Spleen (tissue), 11 donors: ENCODE measurements around the gene SEC14L2. TPM values are rescaled to one million over a fixed set of nuclear protein-coding genes. Genes with fewer than 3 reads are reported as not detected.

Experiments
- DNase-seq: peaks from one replicate; pipeline ENCODE4 v3.0.0-alpha.2; 2020
- H3K27ac ChIP-seq, 8 donors: fragments of 200-600 bp; sonication (generic) in 7 of 8; 1 replicate in 4 of 8; 2 replicates in 4 of 8; pipeline versions ENCODE4 v1.5.0 to v1.8.0; 2016 to 2021; ENCODE audit warnings: inconsistent platforms in 4 of 8, mild to moderate bottlenecking in 4 of 8, moderate library complexity in 1 of 8
- H3K27me3 ChIP-seq, 7 donors: fragments of 200-600 bp; sonication (generic) in 6 of 7; replicated peaks in 1 of 7; 1 replicate in 4 of 7; 2 replicates in 3 of 7; pipeline versions ENCODE4 v1.5.0 to v1.8.0; 2016 to 2021; ENCODE audit warnings: inconsistent platforms in 3 of 7, mild to moderate bottlenecking in 1 of 7
- H3K36me3 ChIP-seq, 6 donors: fragments of 200-600 bp; sonication (generic) in 5 of 6; 1 replicate in 4 of 6; 2 replicates in 2 of 6; pipeline versions ENCODE4 v1.5.0 to v1.8.0; 2016 to 2021; ENCODE audit warnings: inconsistent platforms in 2 of 6
- H3K4me1 ChIP-seq, 6 donors: fragments of 200-600 bp; sonication (generic) in 5 of 6; 1 replicate in 3 of 6; 2 replicates in 3 of 6; pipeline versions ENCODE4 v1.5.0 to v1.8.0; 2016 to 2021; ENCODE audit warnings: inconsistent platforms in 3 of 6
- H3K4me3 ChIP-seq, 8 donors: fragments of 200-600 bp; sonication (generic) in 7 of 8; 1 replicate in 4 of 8; 2 replicates in 4 of 8; pipeline versions ENCODE4 v1.5.0 to v1.8.0; 2016 to 2021; ENCODE audit warnings: inconsistent platforms in 4 of 8, mild to moderate bottlenecking in 4 of 8, moderate library complexity in 2 of 8
- H3K9me3 ChIP-seq, 8 donors: fragments of 200-600 bp; sonication (generic) in 7 of 8; 1 replicate in 4 of 8; 2 replicates in 4 of 8; pipeline versions ENCODE4 v1.5.0 to v1.8.0; 2016 to 2021; ENCODE audit warnings: inconsistent platforms in 4 of 8
- POLR2A ChIP-seq, 3 donors: fragments of 450-650 bp; IDR thresholded peaks; one replicate each; pipeline ENCODE4 v1.5.1; 2017; ENCODE audit warnings: antibody characterized with exemption in 3 of 3, mild to moderate bottlenecking in 1 of 3
- POLR2AphosphoS5 ChIP-seq, 3 donors: sonication (generic); formaldehyde crosslinking; IDR thresholded peaks; one replicate each; pipeline ENCODE4 v1.5.1; 2017; ENCODE audit warnings: antibody characterized with exemption in 3 of 3
- WGBS, 5 donors: extraction: QIAGEN DNeasy Blood & Tissue Kit in 3 of 5; methylation state at CpG; one replicate each; pipeline versions ENCODE4 v1.1.5 to v1.1.7; 2013 to 2018; 5-methylcytosine and 5-hydroxymethylcytosine counted together
- intact Hi-C: fragments of 100-400 bp; cut with DNase I; formaldehyde crosslinking; loops from one replicate; pipeline ENCODE4 v1.15.0; 2023; ENCODE audit warnings: low total_unique reads
- polyA plus RNA-seq, 3 donors: library from polyadenylated mRNA; stranded (reverse); fragments of 200-250 nt; gene quantifications; one replicate each; pipeline ENCODE4 v1.2.1, GENCODE V29; 2013
- total RNA-seq, 7 donors: library from RNA; depleted of rRNA in 3 of 7; stranded (reverse); fragments of >200 nt in 3 of 7; fragmentation: NEBNext Ultra II Directional in 4 of 7; extraction: Animal tissue kit (Norgen Biotek cat#: 25700) in 4 of 7; gene quantifications; one replicate each; pipeline versions ENCODE4 v1.1.0 to v1.2.1, GENCODE V29; 2016 to 2021
- TF ChIP-seq, protein P1 (sequence below), 11 experiments: fragments of 200-600 bp in 7 of 11; fragments of 450-650 bp in 4 of 11; sonication (generic) in 4 of 11; IDR thresholded peaks in 8 of 11; conservative IDR thresholded peaks in 3 of 11; 1 replicate in 7 of 11; 2 replicates in 4 of 11; pipeline versions ENCODE4 v1.4.0 to v1.8.0; 2016 to 2021; ENCODE audit warnings: antibody characterized with exemption in 11 of 11, inconsistent platforms in 4 of 11, mild to moderate bottlenecking in 1 of 11
- donor health status: healthy with polysubstance abuse.
- donor health status: DM: no; HTN: no; CAD: no; lungs with moderate emphysema.
- donor health status: DM: no; HTN: no; CAD: no.
- donor health status: Bipolar disorder and iron deficiency.
- donor health status: healthy.
- donor health status: DM: no; HTN: no; CAD: no.
- donor health status: DM: yes; HTN: yes; CAD: no.

Gene SEC14L2
- total and polyA plus RNA-seq, 10 donors = 0.52 to 6.1 (median 1.7) TPM

GRCh38 chr22:30425616-30426387 lies 29.0 kb downstream of the SEC14L2 start, which contains the start of gene MTFP1:
Gene MTFP1 (plus strand): TSS chr22:30425768. CDS start chr22:30425880, 112 bp downstream.
- peaks cover 29 to 63% (median 45%) of the 10 kb centered on the region in 6 donors for H3K4me1 ChIP-seq
- TF ChIP-seq POLR2AphosphoS5 (IDR thresholded peaks at IDR 0.05) (peak; percentile 61 to 77 (median 73)), POLR2A (IDR thresholded peaks at IDR 0.05) (no peak)
- TF ChIP-seq, protein P1, sequence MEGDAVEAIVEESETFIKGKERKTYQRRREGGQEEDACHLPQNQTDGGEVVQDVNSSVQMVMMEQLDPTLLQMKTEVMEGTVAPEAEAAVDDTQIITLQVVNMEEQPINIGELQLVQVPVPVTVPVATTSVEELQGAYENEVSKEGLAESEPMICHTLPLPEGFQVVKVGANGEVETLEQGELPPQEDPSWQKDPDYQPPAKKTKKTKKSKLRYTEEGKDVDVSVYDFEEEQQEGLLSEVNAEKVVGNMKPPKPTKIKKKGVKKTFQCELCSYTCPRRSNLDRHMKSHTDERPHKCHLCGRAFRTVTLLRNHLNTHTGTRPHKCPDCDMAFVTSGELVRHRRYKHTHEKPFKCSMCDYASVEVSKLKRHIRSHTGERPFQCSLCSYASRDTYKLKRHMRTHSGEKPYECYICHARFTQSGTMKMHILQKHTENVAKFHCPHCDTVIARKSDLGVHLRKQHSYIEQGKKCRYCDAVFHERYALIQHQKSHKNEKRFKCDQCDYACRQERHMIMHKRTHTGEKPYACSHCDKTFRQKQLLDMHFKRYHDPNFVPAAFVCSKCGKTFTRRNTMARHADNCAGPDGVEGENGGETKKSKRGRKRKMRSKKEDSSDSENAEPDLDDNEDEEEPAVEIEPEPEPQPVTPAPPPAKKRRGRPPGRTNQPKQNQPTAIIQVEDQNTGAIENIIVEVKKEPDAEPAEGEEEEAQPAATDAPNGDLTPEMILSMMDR (IDR thresholded peaks at IDR 0.05 in 8 of 11, conservative IDR thresholded peaks at IDR 0.05 in 3 of 11) = peak in 2 of 11 experiments; percentile 13 to 20
- peak; percentile 89 for DNase-seq
- 3 to 21% (median 3%) methylated on average over 11 to 61 of the region's 61 CpGs for WGBS, 5 donors
- no peaks in the 10 kb centered on the region for H3K9me3 ChIP-seq
- H3K36me3 ChIP-seq = peaks cover 0 to 31% (median 11%) of the 10 kb centered on the region in 6 donors
- no peaks in the 10 kb centered on the region for H3K27me3 ChIP-seq
- intact Hi-C loops = no loop called here
- peak within 1 kb of the TSS; percentile 58 to 96 (median 74) for H3K4me3 ChIP-seq
- H3K27ac ChIP-seq = peak within 1 kb of the TSS; percentile 88 to 95 (median 93)

GRCh38 chr22:30426388-30427353 lies 29.9 kb downstream of the SEC14L2 start:
- peaks cover 29 to 56% (median 45%) of the 10 kb centered on the region in 6 donors for H3K4me1 ChIP-seq
- no peak for TF ChIP-seq POLR2A (IDR thresholded peaks at IDR 0.05)
- TF ChIP-seq, protein P1 (IDR thresholded peaks at IDR 0.05 in 8 of 11, conservative IDR thresholded peaks at IDR 0.05 in 3 of 11) = peak; percentile 39 to 83 (median 76)
- TF ChIP-seq POLR2AphosphoS5 (IDR thresholded peaks at IDR 0.05) = peak; percentile 59 to 71 (median 67)
- H3K36me3 ChIP-seq = peaks cover 0 to 31% (median 11%) of the 10 kb centered on the region in 6 donors
- no peaks in the 10 kb centered on the region for H3K27me3 ChIP-seq
- intact Hi-C loops = no loop called here
- DNase-seq = peak; percentile 93
- no peaks in the 10 kb centered on the region for H3K9me3 ChIP-seq
- H3K4me3 ChIP-seq = peak overlapping the region; percentile 57 to 96 (median 73)
- peak overlapping the region; percentile 49 to 93 (median 89) for H3K27ac ChIP-seq
- WGBS, 5 donors = 51 to 63% (median 55%) methylated on average over 20 to 29 of the region's 29 CpGs

DNA sequence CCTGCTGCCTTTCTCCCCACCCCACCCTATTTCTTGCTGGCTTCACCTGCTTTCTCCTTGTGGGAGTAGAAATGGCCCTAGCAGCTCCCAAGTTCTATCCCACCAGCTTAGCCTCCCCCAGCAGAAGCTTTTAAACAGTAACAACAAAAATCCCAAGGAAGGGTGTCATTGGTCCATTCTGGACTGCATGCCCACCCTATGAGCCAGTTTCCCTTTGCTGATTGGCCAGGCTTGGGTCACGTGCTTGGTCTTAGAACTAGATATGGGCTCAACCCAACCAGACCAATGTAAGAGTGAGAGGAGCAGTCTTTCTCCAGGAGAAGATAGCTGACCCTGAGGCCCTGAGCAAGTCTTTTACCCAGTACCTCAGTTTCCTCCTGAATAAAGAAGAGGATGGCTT lies 31.1 kb downstream of the SEC14L2 start:
- Histone ChIP-seq H3K36me3 (peaks cover 0 to 31% (median 11%) of the 10 kb centered on the region in 6 donors), H3K27me3 (no peaks in the 10 kb centered on the region), H3K27ac (no peak overlapping the region), H3K4me3 (no peak overlapping the region), H3K9me3 (no peaks in the 10 kb centered on the region), H3K4me1 (peaks cover 26 to 44% (median 37%) of the 10 kb centered on the region in 6 donors)
- intact Hi-C loops = no loop called here
- WGBS, 5 donors = 89 to 100% (median 95%) methylated on average over 1 of the region's 1 CpG
- TF ChIP-seq POLR2A (IDR thresholded peaks at IDR 0.05) (no peak), POLR2AphosphoS5 (IDR thresholded peaks at IDR 0.05) (no peak)
- TF ChIP-seq, protein P1 (IDR thresholded peaks at IDR 0.05 in 8 of 11, conservative IDR thresholded peaks at IDR 0.05 in 3 of 11) = no peak
- no peak for DNase-seq
